H1 (cell line): ENCODE data around the gene SLC39A9. TPM values are rescaled to one million over a fixed set of nuclear protein-coding genes. Genes with fewer than 3 reads are reported as not detected.

Source experiments
- CTCF ChIA-PET: fragments of 300-600 bp; sonication (Branson Sonifier 250); formaldehyde crosslinking; loops from one replicate; lab custom pipeline; 2021; ENCODE audit not compliant: partially characterized antibody; lab: Charles Lee
- POLR2A ChIA-PET: fragments of 300-600 bp; sonication (Branson Sonifier 250); formaldehyde crosslinking; loops from one replicate; lab custom pipeline; 2021; ENCODE audit warnings: inconsistent platforms; ENCODE audit not compliant: partially characterized antibody; lab: Charles Lee
- DNase-seq, 2 experiments: peaks; one replicate each; pipeline versions ENCODE4 v3.0.0 to v3.0.0-alpha.2; 2010 to 2022; ENCODE audit warnings: low spot score in 2 of 2, low read depth in 1 of 2, mixed read lengths in 1 of 2
- FAIRE-seq: peaks from 2 replicates; lab custom pipeline; 2011; peaks lifted over from hg19 to GRCh38; lab: Jason Lieb, UNC
- H2AFZ ChIP-seq: 2 replicates; pipeline ENCODE4 v1.8.1; 2012; ENCODE audit warnings: low read length, inconsistent platforms
- H2AK5ac ChIP-seq: 2 replicates; pipeline ENCODE4 v1.6.1; 2013; ENCODE audit warnings: low read depth, low read length
- H2BK120ac ChIP-seq: replicated peaks from 2 replicates; pipeline ENCODE3; 2013; ENCODE audit warnings: low read depth, low read length, inconsistent platforms
- H2BK12ac ChIP-seq: 2 replicates; pipeline ENCODE4 v1.6.1; 2013; ENCODE audit warnings: low read depth, low read length
- H2BK15ac ChIP-seq: 2 replicates; pipeline ENCODE4 v1.6.1; 2013; ENCODE audit warnings: low read length
- H2BK20ac ChIP-seq: 2 replicates; pipeline ENCODE4 v1.6.1; 2013; ENCODE audit warnings: low read length
- H2BK5ac ChIP-seq: 2 replicates; pipeline ENCODE4 v1.6.1; 2013; ENCODE audit warnings: low read depth, low read length
- H3K14ac ChIP-seq: 2 replicates; pipeline ENCODE4 v1.6.1; 2013; ENCODE audit warnings: inconsistent platforms; ENCODE audit not compliant: insufficient read length
- H3K18ac ChIP-seq: 2 replicates; pipeline ENCODE4 v1.6.1; 2013; ENCODE audit warnings: low read length; ENCODE audit errors: extremely low read depth
- H3K23ac ChIP-seq: 2 replicates; pipeline ENCODE4 v1.6.1; 2013; ENCODE audit warnings: inconsistent platforms; ENCODE audit not compliant: insufficient read length
- H3K23me2 ChIP-seq: 2 replicates; pipeline ENCODE4 v1.6.1; 2013; ENCODE audit warnings: low read depth, low read length
- H3K27ac ChIP-seq: 2 replicates; pipeline ENCODE4 v1.6.1; 2011; ENCODE audit warnings: low read depth, low read length, inconsistent platforms
- H3K27me3 ChIP-seq, 4 experiments: replicated peaks in 1 of 4; 1 replicate in 1 of 4; 2 replicates in 3 of 4; pipeline versions ENCODE4 v1.6.1 to v1.8.1; 2011 to 2013; ENCODE audit warnings: low read length in 3 of 4, mild to moderate bottlenecking in 3 of 4, inconsistent platforms in 2 of 4, mixed read lengths in 2 of 4, moderate library complexity in 1 of 4; ENCODE audit not compliant: control insufficient read depth in 3 of 4, insufficient read depth in 3 of 4; ENCODE audit errors: extremely low read depth in 1 of 4
- H3K36me3 ChIP-seq, 4 experiments: 2 replicates each; pipeline versions ENCODE4 v1.6.1 to v1.8.1; 2011 to 2013; ENCODE audit warnings: mild to moderate bottlenecking in 4 of 4, low read length in 3 of 4, moderate library complexity in 2 of 4, control low read depth in 1 of 4, inconsistent platforms in 1 of 4; ENCODE audit not compliant: insufficient read depth in 4 of 4, control insufficient read depth in 2 of 4
- H3K4ac ChIP-seq: replicated peaks from 2 replicates; pipeline ENCODE3; 2013; ENCODE audit warnings: low read length, low read depth, mixed read lengths, inconsistent platforms; ENCODE audit not compliant: insufficient read length
- H3K4me1 ChIP-seq, 4 experiments: replicated peaks in 1 of 4; 1 replicate in 1 of 4; 2 replicates in 3 of 4; pipeline versions ENCODE4 v1.6.1 to v1.8.1; 2011 to 2013; ENCODE audit warnings: low read length in 3 of 4, inconsistent platforms in 2 of 4, mixed read lengths in 1 of 4; ENCODE audit not compliant: insufficient read depth in 4 of 4, control insufficient read depth in 3 of 4
- H3K4me2 ChIP-seq, 2 experiments: 2 replicates each; pipeline versions ENCODE4 v1.6.1 to v1.8.1; 2011 to 2013; ENCODE audit warnings: low read depth in 2 of 2, low read length in 2 of 2, control low read depth in 1 of 2, inconsistent platforms in 1 of 2, mild to moderate bottlenecking in 1 of 2; ENCODE audit not compliant: insufficient read depth in 1 of 2
- H3K4me3 ChIP-seq, 4 experiments: fragments of 200-600, 300-600 bp in 1 of 4; sonication (generic), shearing (Covaris generic), sonication (Bioruptor Twin) in 1 of 4; 2 replicates each; pipeline versions ENCODE4 v1.5.1 to v1.8.1; 2011 to 2016; ENCODE audit warnings: low read length in 4 of 4, low read depth in 3 of 4, control low read depth in 2 of 4, inconsistent platforms in 2 of 4, mild to moderate bottlenecking in 2 of 4, mixed read lengths in 1 of 4, moderate library complexity in 1 of 4; ENCODE audit not compliant: insufficient read depth in 2 of 4; ENCODE audit errors: extremely low read depth in 1 of 4
- H3K56ac ChIP-seq: replicated peaks from 2 replicates; pipeline ENCODE3; 2013; ENCODE audit warnings: low read depth, mild to moderate bottlenecking, mixed read lengths, low read length, inconsistent platforms; ENCODE audit not compliant: insufficient read length
- H3K79me1 ChIP-seq: 2 replicates; pipeline ENCODE4 v1.6.1; 2013; ENCODE audit warnings: low read depth, low read length, control low read depth
- H3K79me2 ChIP-seq, 2 experiments: 2 replicates each; pipeline versions ENCODE4 v1.6.1 to v1.8.1; 2012 to 2013; ENCODE audit warnings: low read length in 2 of 2, mild to moderate bottlenecking in 2 of 2, inconsistent platforms in 1 of 2; ENCODE audit not compliant: insufficient read depth in 2 of 2, control insufficient read depth in 1 of 2
- H3K9ac ChIP-seq, 4 experiments: replicated peaks in 1 of 4; 1 replicate in 1 of 4; 2 replicates in 3 of 4; pipeline versions ENCODE4 v1.6.1 to v1.8.1; 2011 to 2013; ENCODE audit warnings: low read depth in 3 of 4, low read length in 3 of 4, control low read depth in 2 of 4, mild to moderate bottlenecking in 2 of 4, moderate library complexity in 2 of 4, inconsistent platforms in 1 of 4; ENCODE audit errors: extremely low read depth in 1 of 4
- H3K9me3 ChIP-seq, 2 experiments: 2 replicates each; pipeline versions ENCODE4 v1.6.1 to v1.8.1; 2012 to 2013; ENCODE audit warnings: mild to moderate bottlenecking in 2 of 2, moderate library complexity in 2 of 2, control low read depth in 1 of 2, inconsistent platforms in 1 of 2, low read depth in 1 of 2, low read length in 1 of 2, mixed read lengths in 1 of 2; ENCODE audit not compliant: insufficient read depth in 2 of 2
- H4K20me1 ChIP-seq, 2 experiments: replicated peaks in 1 of 2; 2 replicates each; pipeline versions ENCODE3 to v1.8.1; 2011 to 2013; ENCODE audit warnings: inconsistent platforms in 2 of 2, low read length in 2 of 2, mild to moderate bottlenecking in 1 of 2; ENCODE audit not compliant: insufficient read depth in 2 of 2, control insufficient read depth in 1 of 2
- H4K5ac ChIP-seq: 2 replicates; pipeline ENCODE4 v1.6.1; 2013; ENCODE audit warnings: low read length, low read depth, mixed read lengths, inconsistent platforms; ENCODE audit not compliant: insufficient read length
- H4K8ac ChIP-seq: 2 replicates; pipeline ENCODE4 v1.8.0; 2013; ENCODE audit warnings: mild to moderate bottlenecking, moderate library complexity, low read length, inconsistent platforms; ENCODE audit not compliant: insufficient read depth; ENCODE audit errors: extremely low read depth
- H4K91ac ChIP-seq: replicated peaks from 2 replicates; pipeline ENCODE3; 2013; ENCODE audit warnings: low read length, mixed read lengths, inconsistent platforms; ENCODE audit not compliant: insufficient read length
- CBX5 ChIP-seq: fragments of 300-800, 300-1000 bp; sonication (generic); IDR thresholded peaks from 2 replicates; pipeline ENCODE4 v1.7.1; 2016; ENCODE audit warnings: antibody characterized with exemption, low read length, low read depth
- CBX8 ChIP-seq: fragments of 300-800, 300-1000 bp; sonication (generic); IDR thresholded peaks from 2 replicates; pipeline ENCODE4 v1.7.1; 2016; ENCODE audit warnings: low read depth, low read length, borderline replicate concordance
- CREB1 ChIP-seq: IDR thresholded peaks from 2 replicates; pipeline ENCODE4 v1.6.1; 2012; ENCODE audit warnings: inconsistent platforms
- EGR1 ChIP-seq: IDR thresholded peaks from 2 replicates; pipeline ENCODE4 v1.6.1; 2011; ENCODE audit warnings: low read depth, low read length, borderline replicate concordance
- EZH2 ChIP-seq: fragments of 200-600 bp; sonication (generic); IDR thresholded peaks from 2 replicates; pipeline ENCODE4 v1.7.1; 2012; ENCODE audit warnings: low read depth, mild to moderate bottlenecking, moderate library complexity, low read length, inconsistent platforms; ENCODE audit not compliant: severe bottlenecking
- KDM1A ChIP-seq: fragments of 200-600, 300-600 bp; sonication (generic); IDR thresholded peaks from 2 replicates; pipeline ENCODE4 v1.7.1; 2016; ENCODE audit warnings: mild to moderate bottlenecking, low read length, borderline replicate concordance
- KDM5A ChIP-seq: fragments of 200-600 bp; IDR thresholded peaks from 2 replicates; pipeline ENCODE4 v1.7.1; 2012; ENCODE audit warnings: mild to moderate bottlenecking, low read length, inconsistent platforms, mixed read lengths
- POU5F1 ChIP-seq: IDR thresholded peaks from 2 replicates; pipeline ENCODE4 v1.6.1; 2011; ENCODE audit warnings: low read depth, mild to moderate bottlenecking, low read length, moderate library complexity
- RAD21 ChIP-seq, 2 experiments: IDR thresholded peaks in 1 of 2; conservative IDR thresholded peaks in 1 of 2; 2 replicates each; pipeline ENCODE4 v1.6.1; 2011; ENCODE audit warnings: low read depth in 2 of 2, low read length in 2 of 2, improper control_type of control experiment in 1 of 2, inconsistent platforms in 1 of 2, mild to moderate bottlenecking in 1 of 2, moderate library complexity in 1 of 2
- SUZ12 ChIP-seq: fragments of 200-600 bp; sonication (generic); IDR thresholded peaks from 2 replicates; pipeline ENCODE4 v1.6.1; 2012; ENCODE audit warnings: mild to moderate bottlenecking, inconsistent platforms, low read length, moderate library complexity, mixed read lengths
- TAF1 ChIP-seq: IDR thresholded peaks from 2 replicates; pipeline ENCODE4 v1.6.1; 2011; ENCODE audit warnings: mild to moderate bottlenecking, low read depth, low read length
- TEAD4 ChIP-seq: IDR thresholded peaks from 2 replicates; pipeline ENCODE4 v1.6.1; 2012; ENCODE audit warnings: low read depth, low read length, inconsistent platforms, mixed read lengths
- YY1 ChIP-seq: IDR thresholded peaks from 2 replicates; pipeline ENCODE4 v1.6.1; 2011; ENCODE audit warnings: low read depth, mild to moderate bottlenecking, low read length
- polyA plus RNA-seq, 7 experiments: library from polyadenylated mRNA; depleted of rRNA in 3 of 7; stranded (reverse) in 5 of 7; unstranded in 2 of 7; fragments of >200 nt in 5 of 7; fragments of 200-250 nt in 2 of 7; gene quantifications; 1 replicate in 5 of 7; 2 replicates in 1 of 7; 4 replicates in 1 of 7; pipeline versions ENCODE4 v1.2.1 to v1.2.3, GENCODE V29; 2011 to 2013; ENCODE audit warnings: missing spikeins in 2 of 7, mixed read lengths in 2 of 7
- total RNA-seq: library from RNA; stranded (reverse); fragmentation: NEBNext Ultra II Directional; extraction: Animal tissue kit (Norgen Biotek cat#: 25700); gene quantifications from 2 replicates; pipeline ENCODE4 v1.2.1, GENCODE V29; 2021
- TF ChIP-seq, protein P1 (sequence below): IDR thresholded peaks from 2 replicates; pipeline ENCODE4 v1.6.1; 2012; ENCODE audit warnings: low read length, inconsistent platforms

Gene SLC39A9
- total and polyA plus RNA-seq, 2 of the 8 experiments (the other 6 are each of a cell fraction or from before 2014, with no cell fraction given): 31.0 to 44.2 TPM

DNA sequence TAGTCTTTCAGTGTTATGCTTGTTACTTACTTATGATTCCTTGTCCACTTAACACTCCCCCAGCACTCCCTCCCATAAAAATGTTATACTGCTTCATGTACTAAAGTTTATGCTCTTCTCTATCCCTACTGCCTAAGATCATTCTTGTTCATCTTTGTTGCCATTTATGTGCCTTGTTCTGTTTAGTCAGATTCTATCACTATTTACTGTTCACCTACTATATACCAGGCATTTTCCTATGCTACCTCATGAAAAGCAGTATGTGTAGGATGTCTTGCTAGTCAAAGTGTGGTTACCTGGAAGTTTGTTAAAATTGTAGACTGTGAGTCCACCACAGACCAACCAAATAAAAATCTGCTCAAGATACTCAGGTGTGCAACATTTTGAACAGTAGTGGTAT lies 24.3 kb upstream of the SLC39A9 start:
- ChIA-PET CTCF (no interaction called here), POLR2A (interaction anchor here (1.5 to 2.4 kb wide), 2 partner anchors 10 to 22 kb away, joined by 4 to 9 read pairs; no protein-coding TSS in a partner anchor)
- TF ChIP-seq TEAD4 (no peak), SUZ12 (no peak), YY1 (no peak), POU5F1 (no peak), EGR1 (no peak), KDM1A (no peak), CBX8 (no peak), CBX5 (no peak), RAD21 (IDR thresholded peaks at IDR 0.05 in 1 of 2, conservative IDR thresholded peaks at IDR 0.05 in 1 of 2; ENCODE audit: low read depth in 2 of 2, low read length in 2 of 2) (no peak), EZH2 (no peak), TAF1 (no peak), KDM5A (no peak), CREB1 (no peak)
- TF ChIP-seq, protein P1, sequence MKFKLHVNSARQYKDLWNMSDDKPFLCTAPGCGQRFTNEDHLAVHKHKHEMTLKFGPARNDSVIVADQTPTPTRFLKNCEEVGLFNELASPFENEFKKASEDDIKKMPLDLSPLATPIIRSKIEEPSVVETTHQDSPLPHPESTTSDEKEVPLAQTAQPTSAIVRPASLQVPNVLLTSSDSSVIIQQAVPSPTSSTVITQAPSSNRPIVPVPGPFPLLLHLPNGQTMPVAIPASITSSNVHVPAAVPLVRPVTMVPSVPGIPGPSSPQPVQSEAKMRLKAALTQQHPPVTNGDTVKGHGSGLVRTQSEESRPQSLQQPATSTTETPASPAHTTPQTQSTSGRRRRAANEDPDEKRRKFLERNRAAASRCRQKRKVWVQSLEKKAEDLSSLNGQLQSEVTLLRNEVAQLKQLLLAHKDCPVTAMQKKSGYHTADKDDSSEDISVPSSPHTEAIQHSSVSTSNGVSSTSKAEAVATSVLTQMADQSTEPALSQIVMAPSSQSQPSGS: no peak

More for the DNA sequence above, 24.3 kb upstream of the SLC39A9 start:
- no peak overlapping the region for H4K8ac ChIP-seq
- peaks cover 0 to 1% of the 10 kb centered on the region in 2 experiments for H4K20me1 ChIP-seq
- no peak overlapping the region for H3K4ac ChIP-seq
- no peak overlapping the region for H3K9ac ChIP-seq
- H2BK12ac ChIP-seq: no peak overlapping the region
- no peak overlapping the region for H4K91ac ChIP-seq
- H3K56ac ChIP-seq: no peak overlapping the region
- H3K18ac ChIP-seq: no peak overlapping the region
- FAIRE-seq (no peak), DNase-seq (no peak)
- H4K5ac ChIP-seq: no peak overlapping the region
- no peaks in the 10 kb centered on the region for H3K23me2 ChIP-seq
- no peak overlapping the region for H2BK15ac ChIP-seq
- H3K14ac ChIP-seq: no peak overlapping the region
- no peak overlapping the region for H3K4me2 ChIP-seq
- H3K4me3 ChIP-seq: no peak overlapping the region
- H2AFZ ChIP-seq: no peak overlapping the region
- no peak overlapping the region for H3K27ac ChIP-seq
- H3K27me3 ChIP-seq: no peaks in the 10 kb centered on the region
- H2AK5ac ChIP-seq: no peak overlapping the region
- no peak overlapping the region for H2BK5ac ChIP-seq
- no peaks in the 10 kb centered on the region for H3K4me1 ChIP-seq
- H3K9me3 ChIP-seq: no peaks in the 10 kb centered on the region
- no peak overlapping the region for H2BK120ac ChIP-seq
- H3K79me1 ChIP-seq: no peaks in the 10 kb centered on the region
- H3K23ac ChIP-seq: no peak overlapping the region
- H3K36me3 ChIP-seq: peaks cover 0 to 25% (median 15%) of the 10 kb centered on the region in 4 experiments; a peak in 6 of 8 replicates
- H3K79me2 ChIP-seq: no peaks in the 10 kb centered on the region
- H2BK20ac ChIP-seq: no peak overlapping the region
